Mesodermal cell (in vitro differentiated cells): ENCODE data around the gene KCNK4.

Source experiments
- H3K27ac ChIP-seq: 2 replicates; pipeline ENCODE4 v1.7.0; 2013; ENCODE audit warnings: mild to moderate bottlenecking, low read depth, low read length, moderate library complexity; ENCODE audit not compliant: severe bottlenecking
- H3K36me3 ChIP-seq: 2 replicates; pipeline ENCODE4 v1.7.1; 2013; ENCODE audit warnings: mild to moderate bottlenecking, low read length, moderate library complexity; ENCODE audit not compliant: control insufficient read depth, insufficient read depth
- H3K4me1 ChIP-seq: one replicate; pipeline ENCODE4 v1.7.1; 2013; ENCODE audit warnings: mild to moderate bottlenecking, low read length; ENCODE audit not compliant: insufficient read depth, control insufficient read depth, poor library complexity, severe bottlenecking
- H3K4me3 ChIP-seq: 2 replicates; pipeline ENCODE4 v1.7.0; 2013; ENCODE audit warnings: low read length, control low read depth, mild to moderate bottlenecking; ENCODE audit not compliant: insufficient read depth, poor library complexity, severe bottlenecking; ENCODE audit errors: extremely low read depth
- H3K9me3 ChIP-seq: 2 replicates; pipeline ENCODE4 v1.7.1; 2013; ENCODE audit warnings: mild to moderate bottlenecking, low read length, moderate library complexity; ENCODE audit not compliant: control insufficient read depth
- WGBS, 2 experiments: methylation state at CpG; one replicate each; pipeline ENCODE4 v1.1.5; 2013; ENCODE audit warnings: missing lambda C conversion rate in 2 of 2; ENCODE audit not compliant: insufficient coverage in 2 of 2; 5-methylcytosine and 5-hydroxymethylcytosine counted together

KCNK4 gene

DNA sequence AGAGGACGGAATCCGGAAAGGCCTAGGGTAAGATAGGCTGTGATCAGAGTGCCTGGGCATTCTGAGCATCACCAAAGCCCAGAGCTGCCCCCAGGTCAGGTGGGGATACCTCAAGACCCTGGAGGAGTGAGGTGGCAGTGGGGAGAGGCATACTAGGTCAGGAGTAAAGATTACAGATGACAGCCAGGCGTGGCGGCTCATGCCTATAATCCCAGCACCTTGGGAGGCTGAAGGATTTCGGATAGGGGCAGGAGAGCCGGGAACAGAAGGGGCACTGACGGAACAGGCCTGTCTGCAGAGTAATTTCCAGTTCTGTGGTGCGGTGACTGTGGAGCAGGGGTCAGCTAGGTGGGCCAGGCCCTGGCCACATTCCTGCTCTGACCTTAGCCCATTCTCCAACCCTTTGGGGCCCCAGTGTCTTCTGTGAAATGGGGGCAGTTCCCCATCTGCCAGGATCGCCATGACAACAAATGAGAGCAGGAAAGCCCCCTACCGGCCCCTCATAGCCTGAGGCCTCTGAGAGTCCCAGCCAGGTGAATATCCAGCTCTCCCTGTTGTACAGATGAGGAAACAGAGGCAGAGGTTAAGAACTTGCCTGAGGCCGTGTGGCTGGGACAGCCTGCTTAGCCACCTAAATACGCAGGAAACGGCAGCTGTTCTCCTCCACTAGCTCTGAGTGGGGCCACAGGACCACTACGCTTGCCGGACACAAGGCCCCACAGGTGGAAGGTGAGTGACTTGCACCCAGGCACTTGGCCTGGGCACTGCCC lies 15.9 kb upstream of the KCNK4 start:
- Histone ChIP-seq H3K4me1 (peaks cover 7% of the 10 kb centered on the region), H3K9me3 (no peaks in the 10 kb centered on the region), H3K27ac (no peak overlapping the region), H3K4me3 (no peak overlapping the region), H3K36me3 (peaks cover 30% of the 10 kb centered on the region)
- 90 to 96% methylated on average over 13 to 15 of the region's 15 CpGs for WGBS, 2 experiments

DNA sequence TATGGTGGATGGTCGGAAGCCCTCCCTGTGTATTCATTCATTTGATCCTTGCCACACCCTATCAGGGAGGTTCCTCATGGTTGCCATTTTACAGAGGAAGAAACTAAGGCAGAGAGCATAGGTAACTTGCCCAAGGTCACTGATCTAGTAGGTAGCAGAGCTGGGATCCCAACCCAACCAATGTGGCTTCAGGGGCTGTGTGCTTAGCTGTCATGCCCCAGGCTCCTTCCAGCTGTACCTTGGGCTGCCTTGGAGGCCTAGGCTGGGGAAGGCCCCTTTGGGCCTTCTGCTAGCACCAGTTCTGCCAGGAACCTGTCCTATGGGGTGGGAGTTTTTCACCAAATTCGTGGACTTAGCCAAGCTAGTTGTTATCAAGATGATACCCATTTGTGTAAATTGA lies 15.3 kb upstream of the KCNK4 start:
- Histone ChIP-seq H3K9me3 (no peaks in the 10 kb centered on the region), H3K36me3 (peaks cover 30% of the 10 kb centered on the region), H3K4me1 (peaks cover 7% of the 10 kb centered on the region), H3K4me3 (no peak overlapping the region), H3K27ac (no peak overlapping the region)
- 100% methylated on average over 1 of the region's 2 CpGs; no CpG with 5 or more reads in 1 of the 2 experiments for WGBS, 2 experiments

DNA sequence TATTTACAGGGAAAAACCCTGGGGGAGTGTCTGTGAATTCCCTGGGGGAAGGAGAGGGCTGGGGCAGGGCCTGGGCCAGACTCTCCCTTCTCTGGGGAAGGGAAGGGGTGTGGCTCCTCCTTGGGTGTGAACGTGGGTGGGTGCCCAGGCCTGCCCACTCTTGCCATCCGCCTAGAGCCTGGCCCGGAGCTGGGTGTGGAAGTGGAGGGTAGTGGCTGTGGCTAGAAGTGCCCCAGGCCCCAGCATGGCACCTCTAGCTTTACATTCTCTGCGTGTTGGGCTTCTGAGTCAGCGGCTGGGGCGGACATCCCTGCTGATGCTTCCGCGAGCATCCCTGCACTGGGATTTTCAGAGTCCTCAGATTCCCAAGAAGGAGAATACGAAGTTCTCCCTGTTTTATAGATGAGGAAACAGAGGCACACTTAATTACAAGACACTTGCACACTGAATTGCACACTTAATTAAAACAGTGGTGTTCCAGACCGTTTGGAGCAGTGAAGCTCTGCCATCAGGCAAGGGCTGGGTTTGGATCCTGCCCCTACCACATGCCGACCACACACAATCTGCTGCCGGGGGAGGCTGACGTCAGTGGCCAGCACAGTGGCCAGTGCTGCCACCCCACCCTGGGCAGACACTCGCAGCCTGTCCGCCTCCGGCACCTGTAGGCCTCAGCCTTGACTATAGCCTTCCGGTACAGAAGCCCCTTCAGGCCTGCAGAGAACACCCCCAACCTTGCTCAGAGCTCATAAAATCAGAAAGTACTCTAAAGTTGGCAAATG lies 14.3 kb upstream of the KCNK4 start:
- H3K27ac ChIP-seq: no peak overlapping the region
- 86 to 89% methylated on average over 13 to 16 of the region's 17 CpGs for WGBS, 2 experiments

DNA sequence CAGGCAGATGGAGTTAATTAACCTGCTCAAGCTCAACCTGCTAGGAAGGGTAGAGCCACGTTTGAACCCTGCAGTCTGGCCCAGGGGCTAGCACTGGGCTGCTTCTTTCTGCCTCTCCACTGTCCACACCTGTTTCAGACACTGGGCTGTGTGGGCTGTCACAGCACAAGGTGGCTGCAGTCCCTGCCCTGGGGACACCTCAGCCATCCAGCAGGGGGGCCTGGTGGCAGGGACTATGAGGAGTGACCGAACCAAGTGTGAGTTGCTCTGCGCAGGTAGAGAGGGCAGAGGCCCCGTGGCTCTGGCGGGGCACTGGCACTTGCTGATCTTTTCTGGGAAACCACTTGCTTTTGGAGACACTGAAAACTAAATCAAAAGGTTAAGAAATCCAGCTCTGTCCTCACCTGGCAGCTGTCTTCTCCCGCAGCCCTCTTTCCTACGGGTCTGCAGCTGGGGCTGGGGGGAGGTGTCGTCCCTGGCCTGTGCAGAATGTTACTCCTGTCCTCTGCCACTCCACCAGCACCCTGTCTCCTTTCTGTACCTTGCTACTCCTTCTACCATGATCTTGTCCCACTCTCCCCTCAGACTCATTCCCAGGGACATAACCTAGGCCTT lies 12.4 kb upstream of the KCNK4 start:
- WGBS, 2 experiments: 80 to 88% methylated on average over 8 of the region's 8 CpGs
- no peak overlapping the region for H3K27ac ChIP-seq
- H3K4me3 ChIP-seq: no peak overlapping the region
- H3K4me1 ChIP-seq: peaks cover 7% of the 10 kb centered on the region
- H3K9me3 ChIP-seq: no peaks in the 10 kb centered on the region
- H3K36me3 ChIP-seq: peaks cover 38% of the 10 kb centered on the region

More for the DNA sequence above, 14.3 kb upstream of the KCNK4 start:
- H3K36me3 ChIP-seq: peaks cover 30% of the 10 kb centered on the region
- no peak overlapping the region for H3K4me3 ChIP-seq
- H3K9me3 ChIP-seq: no peaks in the 10 kb centered on the region
- peaks cover 5% of the 10 kb centered on the region for H3K4me1 ChIP-seq

DNA sequence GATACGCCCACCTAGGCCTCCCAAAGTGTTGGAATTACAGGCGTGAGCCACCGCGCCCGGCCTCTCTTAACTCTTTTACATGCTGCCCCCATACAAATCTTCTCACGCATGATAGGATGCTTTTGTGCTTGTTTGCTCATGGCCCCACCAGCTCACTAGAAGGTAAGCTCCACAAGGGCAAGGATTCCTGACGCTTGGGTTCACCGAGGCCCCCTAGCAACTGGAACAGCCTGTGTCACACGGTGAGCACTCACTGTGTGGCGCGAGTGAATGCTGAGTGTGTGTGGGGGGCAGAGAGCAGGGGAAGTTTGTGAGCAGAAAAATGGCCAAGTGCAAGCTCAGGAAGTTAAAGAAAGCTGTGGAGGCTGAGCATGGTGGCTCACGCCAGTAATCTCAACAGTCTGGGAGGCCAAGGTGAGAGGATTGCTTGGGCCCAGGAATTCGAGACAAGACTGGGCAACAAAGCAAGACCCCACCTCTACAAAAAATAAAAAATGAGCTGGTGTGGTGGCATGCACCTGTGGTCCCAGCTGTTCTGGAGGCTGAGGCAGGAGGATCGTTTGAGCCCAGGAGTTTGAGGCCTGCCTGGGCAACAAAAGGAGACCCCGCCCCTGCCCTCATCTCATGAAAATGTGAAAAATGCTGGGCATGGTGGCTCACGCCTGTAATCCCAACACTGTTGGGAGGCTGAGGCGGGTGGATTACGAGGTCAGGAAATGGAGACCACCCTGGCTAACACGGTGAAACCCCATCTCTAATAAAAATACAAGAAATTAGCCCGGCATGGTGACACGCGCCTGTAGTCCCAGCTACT lies 8.9 kb upstream of the KCNK4 start:
- H3K4me1 ChIP-seq: peaks cover 8% of the 10 kb centered on the region
- no peak overlapping the region for H3K4me3 ChIP-seq
- no peaks in the 10 kb centered on the region for H3K9me3 ChIP-seq
- WGBS, 2 experiments: 89 to 94% methylated on average over 18 of the region's 22 CpGs
- H3K27ac ChIP-seq: no peak overlapping the region
- peaks cover 25% of the 10 kb centered on the region for H3K36me3 ChIP-seq

DNA sequence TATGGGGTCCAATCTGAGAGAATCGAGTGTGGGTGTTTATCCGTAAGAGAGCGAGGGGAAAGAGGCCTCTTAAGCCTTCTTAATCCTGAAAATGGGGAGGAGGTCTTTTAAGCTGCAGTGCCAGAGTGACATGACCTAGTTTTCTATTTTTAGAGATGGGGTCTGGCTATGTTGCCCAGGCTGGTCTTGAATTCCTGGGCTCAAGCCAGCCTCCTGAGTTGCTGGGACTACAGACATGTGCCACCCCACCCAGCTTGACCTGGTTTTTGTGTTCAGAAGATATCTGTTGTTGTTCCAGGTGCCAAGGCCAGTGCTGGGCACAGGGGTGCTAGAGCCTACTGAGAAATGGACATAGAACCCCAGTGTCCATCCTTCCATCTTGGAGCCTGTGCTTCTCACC lies 8.0 kb upstream of the KCNK4 start:
- Histone ChIP-seq H3K4me1 (peaks cover 8% of the 10 kb centered on the region), H3K36me3 (peaks cover 20% of the 10 kb centered on the region), H3K4me3 (no peak overlapping the region), H3K9me3 (no peaks in the 10 kb centered on the region), H3K27ac (no peak overlapping the region)
- WGBS, 2 experiments: 96 to 100% methylated on average over 3 of the region's 3 CpGs

DNA sequence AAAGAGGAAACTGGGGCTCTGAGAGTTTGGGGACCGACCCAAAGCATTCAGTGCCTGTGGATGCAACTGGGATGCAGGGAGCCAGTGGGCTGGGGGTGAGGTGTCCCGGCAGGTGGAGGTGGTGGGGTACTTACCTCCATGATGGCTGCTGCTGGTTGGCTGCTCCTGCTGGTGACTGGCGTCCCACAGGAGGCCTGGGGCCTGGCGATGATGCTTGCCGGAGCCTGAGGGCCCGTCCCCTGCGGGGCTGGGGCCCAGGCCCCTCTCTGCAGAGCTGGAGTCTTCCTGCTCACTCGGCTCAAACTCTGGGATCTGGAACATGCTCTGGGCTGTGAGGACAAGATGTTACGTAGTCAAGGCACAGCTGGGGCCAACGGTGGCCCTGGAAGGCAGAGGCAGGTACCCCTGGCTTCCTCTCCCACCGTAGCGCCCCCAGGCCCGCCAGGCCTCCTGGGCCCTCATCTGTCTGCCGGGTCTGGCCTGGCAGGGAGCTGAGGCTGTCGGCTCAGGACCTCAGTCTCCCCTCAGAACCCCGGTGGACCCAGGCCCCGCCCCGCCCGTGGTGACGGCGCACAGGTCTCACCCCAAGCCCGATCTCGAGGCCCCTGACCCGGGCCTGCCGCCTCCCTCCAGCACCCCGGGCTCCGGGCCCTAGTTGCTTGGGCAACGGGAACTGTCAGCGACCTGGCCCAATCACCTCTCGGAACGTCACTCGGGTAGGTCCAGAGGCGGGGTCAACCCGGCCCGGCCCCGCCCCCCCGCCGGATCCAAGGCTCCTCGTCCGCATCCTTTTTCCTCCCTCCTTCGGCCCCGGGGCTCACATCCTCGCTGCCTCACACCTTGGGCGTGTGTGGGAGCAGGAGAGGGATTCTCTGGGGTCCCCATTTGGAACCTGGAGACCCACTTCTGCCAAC lies 6.8 kb upstream of the KCNK4 start, which contains the start of gene BAD:
Gene BAD, minus strand, starts transcription at position 618 of the 914 bp plus-strand sequence. Its CDS starts 297 bp downstream, at position 321.
- peaks cover 8% of the 10 kb centered on the region for H3K4me1 ChIP-seq
- no peaks in the 10 kb centered on the region for H3K9me3 ChIP-seq
- H3K36me3 ChIP-seq: peaks cover 11% of the 10 kb centered on the region
- peak within 1 kb of the TSS; percentile 66 for H3K4me3 ChIP-seq
- peak within 1 kb of the TSS; percentile 88 for H3K27ac ChIP-seq
- WGBS, 2 experiments: 12 to 13% methylated on average over 32 to 39 of the region's 44 CpGs

DNA sequence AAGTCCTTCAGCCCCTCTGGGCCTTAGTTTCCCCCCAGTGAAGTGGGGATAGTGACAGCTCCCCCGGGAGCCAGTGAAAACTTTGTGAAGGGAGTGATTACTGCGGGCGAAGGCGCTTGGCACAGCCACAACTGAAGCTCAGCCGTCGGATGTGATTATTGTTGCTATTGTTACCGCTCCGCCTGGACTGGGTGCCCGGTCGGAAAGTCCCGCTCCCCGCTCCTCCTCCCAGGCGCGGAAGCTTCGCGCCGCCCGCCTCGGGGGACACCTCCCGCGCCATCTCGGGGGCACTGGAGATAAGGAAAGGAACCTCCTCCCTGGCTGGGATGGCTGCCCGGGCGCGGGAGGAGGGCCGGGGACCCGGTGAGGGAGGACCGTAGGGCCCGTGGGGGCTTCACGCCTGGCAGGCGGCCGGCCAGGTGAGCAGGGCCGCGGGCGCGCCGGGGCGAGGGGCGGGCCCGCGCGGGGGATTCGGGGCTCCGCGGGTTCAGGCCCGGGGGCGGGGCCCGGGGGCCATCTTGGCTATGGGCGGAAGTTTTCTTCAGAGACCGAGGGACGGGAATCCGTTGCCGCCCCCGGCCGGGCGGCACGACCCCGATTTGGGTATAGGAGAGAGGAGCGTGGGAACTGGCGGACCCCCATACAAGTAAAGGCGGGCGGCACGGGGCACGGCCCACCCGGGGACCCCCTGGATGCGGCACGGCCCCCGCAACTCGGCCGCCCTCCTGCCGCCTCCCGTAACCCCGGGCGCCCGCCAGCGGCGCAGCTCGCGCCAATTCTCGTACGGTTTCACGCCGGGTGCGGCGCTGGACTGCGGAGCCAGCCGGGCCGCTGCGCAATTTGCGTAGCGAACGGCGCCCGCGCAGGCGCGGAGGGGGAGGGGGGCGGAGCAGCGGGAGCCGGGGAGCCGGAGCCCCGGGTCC lies 5.9 kb upstream of the KCNK4 start, which contains the start of gene GPR137:
Gene GPR137, plus strand, starts transcription at position 887 of the 923 bp plus-strand sequence. CDS start 677 bp downstream, outside the sequence.
- Histone ChIP-seq H3K4me3 (peak within 1 kb of the TSS; percentile 66), H3K4me1 (peaks cover 8% of the 10 kb centered on the region)
- 1 to 2% methylated on average over 48 to 64 of the region's 102 CpGs for WGBS, 2 experiments

More for the DNA sequence above, 5.9 kb upstream of the KCNK4 start, which contains the start of gene GPR137:
- Histone ChIP-seq H3K9me3 (no peaks in the 10 kb centered on the region), H3K27ac (peak within 1 kb of the TSS; percentile 88), H3K36me3 (peaks cover 11% of the 10 kb centered on the region)
